HG03575 (cell line): ENCODE measurements around the gene RPUSD1.
"Not testable (repeated sequence)": the region's sequence is repeated elsewhere in the genome, so short reads cannot be mapped to it uniquely, and the experiment has no call there.

ENCODE experiments used
- ATAC-seq: cut with Tn5 transposase; IDR thresholded peaks from one replicate; pipeline ENCODE4 v1.9.1; 2021; ENCODE audit not compliant: unreplicated experiment, insufficient number of reproducible peaks, low FRiP score; ENCODE audit errors: extremely low read depth

Gene RPUSD1

DNA sequence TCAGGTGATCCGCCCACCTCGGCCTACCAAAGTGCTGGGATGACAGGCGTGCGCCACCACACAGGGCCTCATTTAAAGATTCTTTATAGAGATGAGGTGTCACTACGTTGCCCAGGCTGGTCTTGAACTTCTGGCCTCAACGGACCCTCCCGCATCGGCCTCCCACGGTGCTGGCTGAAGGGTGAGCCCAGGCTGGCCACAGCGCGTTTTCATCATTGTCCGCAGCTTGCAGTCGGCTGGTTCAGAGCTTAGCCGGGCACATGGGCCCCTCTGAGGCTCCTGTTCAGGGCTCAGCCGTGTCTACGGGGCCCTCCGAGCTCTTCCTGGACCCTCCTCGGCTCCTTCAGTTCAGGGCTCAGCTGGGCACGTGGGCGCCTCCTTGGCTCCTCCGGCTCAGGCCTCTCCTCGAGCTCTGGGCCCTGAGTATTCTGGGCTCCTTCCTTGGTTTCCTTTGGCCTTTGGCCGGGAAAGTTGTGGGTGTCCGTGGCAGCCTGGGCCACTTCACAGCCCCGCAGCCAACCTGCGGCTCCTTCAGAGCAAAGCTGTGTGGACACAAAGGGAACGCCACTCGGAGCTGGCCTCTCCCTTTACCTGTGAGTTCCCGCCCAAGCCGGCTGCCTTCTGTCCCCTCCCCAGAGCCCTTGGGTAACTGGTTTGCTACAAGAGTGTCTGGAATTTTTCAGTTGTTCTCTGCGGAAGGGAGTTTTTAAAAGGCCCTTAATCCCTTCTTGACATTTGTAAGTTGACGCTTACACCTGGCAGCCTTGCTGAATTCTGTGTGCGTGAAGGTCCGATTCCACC, 28.9 kb downstream of the RPUSD1 start:
- ATAC-seq: no peak

GRCh38 chr16:756428-756827, 31.8 kb downstream of the RPUSD1 start:
- no peak for ATAC-seq

- ATAC-seq: no peak
These were observed 33.5 kb downstream of the RPUSD1 start for GRCh38 chr16:754656-755055.

- ATAC-seq: not testable (repeated sequence)
These were observed 34.0 kb downstream of the RPUSD1 start for GRCh38 chr16:754121-754607.

DNA sequence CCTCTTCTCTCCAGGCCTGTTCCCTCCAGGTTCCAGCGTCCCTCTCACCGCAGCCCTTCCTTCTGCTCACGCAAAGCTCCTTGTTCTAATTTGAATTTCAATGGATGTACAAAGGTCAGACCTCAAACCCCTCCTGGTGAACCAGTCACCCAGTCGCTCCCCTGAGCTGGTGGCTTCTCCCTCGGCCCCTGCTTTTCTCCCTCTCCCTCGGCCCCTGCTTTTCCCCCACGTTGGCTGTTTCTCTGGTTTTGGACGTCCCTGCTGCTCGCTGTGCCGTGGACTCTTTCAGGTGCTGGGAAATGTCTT, 36.2 kb downstream of the RPUSD1 start:
- no peak for ATAC-seq

- ATAC-seq: no peak
These were observed 36.8 kb downstream of the RPUSD1 start for GRCh38 chr16:751152-752006.

GRCh38 chr16:750485-750884, 37.7 kb downstream of the RPUSD1 start:
- no peak for ATAC-seq

- no peak for ATAC-seq
These were observed 39.2 kb downstream of the RPUSD1 start for GRCh38 chr16:749010-749409.

GRCh38 chr16:747978-748746, 40.0 kb downstream of the RPUSD1 start:
- no peak for ATAC-seq

DNA sequence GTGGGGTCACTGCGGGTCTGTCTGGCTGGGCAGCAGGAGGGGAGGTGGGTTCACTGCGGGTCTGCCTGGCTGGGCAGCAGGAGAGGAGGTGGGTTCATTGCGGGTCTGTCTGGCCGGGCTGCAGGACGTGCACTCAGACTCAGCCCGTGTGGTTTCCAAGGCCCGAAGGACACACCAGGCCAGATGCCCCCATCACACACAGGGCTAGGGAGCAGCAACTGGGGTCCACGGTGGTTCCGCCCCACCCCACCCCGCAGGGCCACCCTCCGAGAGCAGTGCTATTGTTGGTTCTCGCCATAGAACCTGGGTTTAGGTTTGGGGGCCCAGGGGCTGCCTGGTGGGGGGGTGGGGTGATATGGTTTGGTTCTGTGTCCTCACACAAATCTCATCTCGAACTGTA, 41.5 kb downstream of the RPUSD1 start:
- no peak for ATAC-seq

GRCh38 chr16:745739-746138, 42.4 kb downstream of the RPUSD1 start:
- ATAC-seq: no peak

DNA sequence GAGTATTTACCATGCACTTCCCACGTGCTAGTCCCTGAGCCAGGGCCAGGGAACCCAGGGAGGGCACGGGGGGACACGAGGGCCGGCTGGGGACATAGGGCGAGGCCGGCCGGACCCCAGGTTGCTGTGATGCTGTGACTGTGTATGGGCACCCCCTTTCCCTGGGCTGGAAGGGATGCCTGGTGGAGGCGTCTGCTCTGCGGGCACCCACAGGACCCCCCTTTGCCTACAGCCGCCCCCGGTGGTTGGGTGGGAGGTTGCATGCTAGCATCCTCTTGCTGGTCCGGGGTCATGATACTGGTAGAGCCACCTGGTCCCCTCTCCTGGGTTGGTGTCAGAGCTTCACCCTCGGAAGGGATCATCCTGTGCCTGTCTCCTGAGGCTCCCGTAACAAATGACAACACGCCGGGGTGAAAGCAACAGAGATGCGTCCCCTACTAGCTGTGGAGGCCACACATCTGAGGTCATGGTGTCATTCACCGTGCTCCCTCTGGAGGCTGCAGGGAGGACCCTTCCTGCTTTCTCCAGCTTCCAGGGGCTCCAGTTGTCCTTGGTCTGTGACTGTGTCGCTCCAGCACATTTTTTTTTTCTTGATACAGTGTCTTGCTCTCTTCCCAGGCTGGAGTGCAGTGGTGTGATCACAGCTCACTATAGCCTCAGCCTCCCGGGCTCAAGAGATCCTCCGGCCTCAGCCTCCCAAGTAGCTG, 44.2 kb downstream of the RPUSD1 start:
- ATAC-seq: no peak

DNA sequence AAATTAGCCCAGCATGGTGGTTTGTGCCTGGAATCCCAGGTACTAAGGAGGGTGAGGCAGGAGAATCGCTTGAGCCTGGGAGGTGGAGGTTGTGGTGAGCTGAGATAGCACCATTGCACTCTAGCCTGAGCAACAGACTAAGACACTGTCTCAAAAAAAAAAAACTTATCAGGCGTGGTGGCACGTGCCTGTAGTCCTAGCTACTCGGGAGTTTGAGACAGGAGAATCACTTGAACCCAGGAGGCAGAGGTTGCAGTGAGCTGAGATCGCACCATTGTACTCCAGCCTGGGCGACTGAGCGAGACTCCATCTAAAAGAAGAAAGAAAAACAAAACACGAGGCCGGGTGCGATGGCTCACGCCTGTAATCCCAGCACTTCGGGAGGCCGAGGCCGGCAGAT, 45.3 kb downstream of the RPUSD1 start:
- ATAC-seq: not testable (repeated sequence)

DNA sequence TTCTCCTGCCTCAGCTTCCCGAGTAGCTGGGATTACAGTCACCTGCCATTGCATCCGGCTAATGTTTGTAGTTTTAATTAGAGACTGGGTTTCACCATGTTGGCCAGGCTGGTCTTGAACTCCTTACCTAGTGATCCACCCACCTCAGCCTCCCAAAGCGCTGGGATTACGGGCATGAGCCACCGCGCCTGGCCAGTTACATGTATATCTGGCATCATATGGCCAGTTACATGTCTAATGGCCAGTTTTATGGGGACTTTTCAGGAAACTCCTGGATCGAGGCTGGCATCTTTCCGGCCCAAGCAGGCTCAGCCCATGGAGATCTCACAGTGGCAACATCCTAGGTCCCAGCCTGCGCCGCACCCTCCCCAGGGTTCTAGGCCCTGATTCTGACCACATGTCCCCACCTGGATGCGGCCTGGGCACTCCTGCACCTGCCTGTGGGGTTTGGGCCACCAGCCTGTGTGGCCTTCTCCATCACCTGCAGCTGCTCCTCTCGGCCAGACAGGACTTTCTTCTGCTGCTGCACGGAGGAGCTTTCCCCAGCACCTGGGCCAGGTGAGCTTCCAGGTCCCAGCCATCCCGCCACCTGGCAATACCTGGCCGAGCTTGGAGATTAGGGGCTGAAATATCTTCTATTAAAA, 46.1 kb downstream of the RPUSD1 start:
- ATAC-seq: no peak

- ATAC-seq: no peak
These were observed 47.2 kb downstream of the RPUSD1 start, which contains the start of gene CIAO3 for GRCh38 chr16:740764-741505. Gene CIAO3 (minus strand): TSS chr16:740997. CDS start chr16:740985, 12 bp downstream.

DNA sequence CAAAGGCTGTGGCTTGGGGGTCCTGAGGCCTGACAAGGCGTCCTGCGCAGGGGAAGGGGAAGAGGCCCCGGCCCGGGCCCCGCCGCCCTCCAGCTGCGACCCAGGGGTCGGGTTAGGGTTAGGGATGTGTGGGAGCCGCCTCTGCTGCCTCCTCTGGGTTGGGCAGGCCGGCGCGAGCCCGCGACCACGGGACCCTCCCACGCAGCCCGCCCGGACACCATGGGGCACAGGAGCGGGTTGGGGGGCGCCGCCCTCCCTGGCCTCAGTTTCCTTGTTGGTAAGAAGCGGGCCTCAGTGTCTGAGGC, 47.8 kb downstream of the RPUSD1 start:
- no peak for ATAC-seq

DNA sequence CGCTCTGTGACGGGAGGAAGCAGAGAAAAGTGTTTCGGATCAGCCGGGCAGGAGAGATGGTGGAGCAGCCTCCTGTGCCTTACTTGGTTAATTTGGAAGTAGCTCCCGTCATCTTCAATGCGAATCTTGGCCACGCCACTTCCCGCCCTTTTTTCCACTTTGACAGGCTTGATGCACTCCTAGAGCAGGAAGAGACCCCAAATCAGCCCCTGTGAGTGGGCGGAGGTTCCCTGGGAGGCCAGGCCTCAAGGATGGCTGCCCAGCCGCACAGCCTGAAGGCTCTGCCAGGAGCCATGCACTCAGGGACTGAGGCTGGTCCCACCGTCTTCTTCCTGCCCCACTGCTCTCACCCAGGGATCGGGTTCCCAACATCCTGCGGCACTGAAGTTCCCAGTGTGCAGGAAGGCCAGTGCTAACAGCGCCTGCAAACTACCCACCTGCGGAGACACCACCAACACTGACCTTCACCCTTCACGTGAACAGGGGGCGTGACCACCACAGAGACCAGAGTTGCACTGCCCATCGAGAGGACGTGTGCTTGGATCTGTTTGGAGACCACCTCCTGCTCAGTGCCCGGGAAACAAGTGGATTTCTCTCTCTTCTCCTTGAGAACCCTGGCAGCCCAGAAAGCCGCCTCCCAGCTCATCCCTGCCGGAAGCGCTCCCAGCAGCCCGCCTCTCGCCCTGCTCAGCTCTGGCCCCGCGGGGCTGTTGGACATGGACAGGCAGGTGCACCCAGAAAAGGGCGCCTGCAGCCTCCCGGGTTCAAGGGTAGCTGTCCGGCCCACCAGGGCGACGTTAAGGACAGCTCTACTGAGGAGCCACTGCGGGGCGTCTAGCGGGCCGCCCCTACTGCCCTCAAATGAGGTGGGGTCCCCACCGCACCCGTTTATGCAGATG, 48.4 kb downstream of the RPUSD1 start:
- ATAC-seq: no peak
